ENCODE data around the gene KRT20.
"Not testable (repeated sequence)": the region's sequence is repeated elsewhere in the genome, so short reads cannot be mapped to it uniquely, and the experiment has no call there.

Gene KRT20, protein sequence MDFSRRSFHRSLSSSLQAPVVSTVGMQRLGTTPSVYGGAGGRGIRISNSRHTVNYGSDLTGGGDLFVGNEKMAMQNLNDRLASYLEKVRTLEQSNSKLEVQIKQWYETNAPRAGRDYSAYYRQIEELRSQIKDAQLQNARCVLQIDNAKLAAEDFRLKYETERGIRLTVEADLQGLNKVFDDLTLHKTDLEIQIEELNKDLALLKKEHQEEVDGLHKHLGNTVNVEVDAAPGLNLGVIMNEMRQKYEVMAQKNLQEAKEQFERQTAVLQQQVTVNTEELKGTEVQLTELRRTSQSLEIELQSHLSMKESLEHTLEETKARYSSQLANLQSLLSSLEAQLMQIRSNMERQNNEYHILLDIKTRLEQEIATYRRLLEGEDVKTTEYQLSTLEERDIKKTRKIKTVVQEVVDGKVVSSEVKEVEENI

DNA sequence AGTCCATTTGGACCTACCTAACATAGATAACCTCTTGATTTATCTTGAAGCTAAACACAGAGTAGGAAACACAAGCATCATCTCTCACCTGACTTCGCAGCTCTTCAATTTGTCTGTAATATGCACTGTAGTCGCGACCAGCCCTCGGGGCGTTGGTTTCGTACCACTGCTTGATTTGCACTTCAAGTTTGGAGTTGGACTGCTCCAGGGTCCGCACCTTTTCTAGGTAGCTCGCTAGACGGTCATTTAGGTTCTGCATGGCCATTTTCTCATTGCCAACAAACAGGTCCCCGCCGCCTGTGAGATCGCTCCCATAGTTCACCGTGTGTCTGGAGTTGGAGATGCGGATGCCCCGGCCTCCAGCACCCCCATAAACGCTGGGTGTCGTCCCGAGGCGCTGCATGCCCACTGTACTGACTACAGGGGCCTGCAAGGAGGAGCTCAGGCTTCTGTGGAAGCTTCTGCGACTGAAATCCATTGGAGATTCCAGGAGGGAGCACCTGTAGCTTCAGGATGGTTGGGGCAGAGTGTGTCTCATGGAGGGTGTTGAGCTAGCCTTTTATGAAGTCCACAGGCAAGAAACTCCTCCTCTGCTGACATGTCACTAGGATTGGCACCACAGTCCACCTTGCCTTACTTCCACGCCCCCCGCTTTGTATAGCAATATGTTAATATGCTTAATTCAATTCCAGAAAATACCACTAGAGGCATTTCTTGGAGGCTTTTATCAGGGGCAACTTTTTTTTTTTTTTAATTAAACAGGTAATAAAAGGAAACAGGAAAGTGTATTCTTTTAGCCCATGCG lies at the start of gene KRT20:
TSS of gene KRT20 (minus strand) at position 535 of the 805 bp plus-strand sequence. CDS start at position 478, 57 bp downstream.
- no peak within 1 kb of the TSS for H3K27ac Mint-ChIP-seq
- H3K4me1 Mint-ChIP-seq (ENCODE audit: low read depth): no peaks in the 10 kb centered on the region
- H3K4me3 Mint-ChIP-seq: no peak within 1 kb of the TSS
- H3K9me3 Mint-ChIP-seq: no peaks in the 10 kb centered on the region
- H3K36me3 Mint-ChIP-seq (ENCODE audit: low read depth): no peaks in the 10 kb centered on the region
- DNase-seq: no peak
- H3K27me3 Mint-ChIP-seq: peaks cover 43% of the 10 kb centered on the region

DNA sequence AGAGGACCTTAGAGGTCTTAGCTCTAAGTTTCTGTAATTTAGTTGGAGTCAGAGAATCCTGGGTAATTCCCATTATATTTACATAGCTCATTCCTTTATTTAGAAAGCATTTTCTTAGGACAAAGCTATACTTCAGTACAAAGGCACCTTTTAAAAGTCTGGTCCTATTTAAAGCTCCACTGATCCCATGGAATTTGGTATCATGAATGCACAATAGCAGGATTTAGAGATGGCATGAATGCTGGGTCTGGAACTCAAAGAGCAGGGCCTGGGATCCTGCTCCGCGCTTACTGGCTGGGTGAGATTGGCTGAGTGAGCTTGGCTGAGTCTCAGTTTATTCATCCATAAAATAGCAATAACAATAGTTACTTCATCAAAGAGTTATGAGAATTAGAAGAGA lies 47.6 kb upstream of the KRT20 start:
- Mint-ChIP-seq H3K27ac (no peak overlapping the region), H3K4me1 (ENCODE audit: low read depth) (peaks cover 3% of the 10 kb centered on the region), H3K4me3 (no peak overlapping the region), H3K9me3 (no peaks in the 10 kb centered on the region), H3K27me3 (peaks cover 48% of the 10 kb centered on the region), H3K36me3 (ENCODE audit: low read depth) (no peaks in the 10 kb centered on the region)
- DNase-seq: no peak

DNA sequence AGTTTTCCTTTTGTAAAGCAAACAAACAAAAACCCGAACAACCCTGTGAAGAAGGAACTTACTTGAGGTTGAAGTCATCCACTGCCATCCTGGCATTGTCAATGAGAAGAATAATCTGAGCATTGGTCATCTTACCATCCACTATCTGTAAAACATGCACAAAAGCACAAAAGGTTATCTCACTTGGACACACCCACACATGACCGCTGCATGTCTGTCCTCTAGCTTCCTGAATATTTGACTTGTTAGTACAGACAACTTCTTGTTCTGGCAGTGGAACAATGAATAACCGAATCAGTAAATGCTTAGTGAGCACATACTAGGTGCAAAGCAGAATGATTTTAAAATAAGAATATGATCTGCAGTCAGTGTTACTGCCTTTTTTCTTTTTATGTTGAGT lies 46.3 kb upstream of the KRT20 start:
- no peak overlapping the region for H3K27ac Mint-ChIP-seq
- DNase-seq: no peak

DNA sequence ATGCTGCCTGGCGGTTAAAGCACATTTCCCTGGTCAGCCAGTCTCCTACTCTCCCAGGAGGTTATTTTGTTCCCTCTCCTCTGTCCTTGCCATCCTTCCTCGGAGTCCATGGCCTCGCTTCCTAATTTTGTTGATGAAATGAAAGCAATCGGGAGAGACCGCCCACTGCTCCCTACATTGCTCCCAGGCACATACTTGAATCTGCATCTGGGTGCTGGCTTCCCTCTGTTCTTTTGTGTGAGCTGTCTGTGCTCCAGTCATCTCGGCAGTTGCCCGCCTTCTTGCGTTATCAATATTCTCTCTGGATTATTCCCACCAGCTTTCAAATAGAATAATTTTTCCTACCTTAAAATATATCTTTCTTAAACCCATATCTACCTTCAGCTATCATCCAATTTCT lies 41.3 kb upstream of the KRT20 start:
- Mint-ChIP-seq H3K27me3 (peaks cover 33% of the 10 kb centered on the region), H3K9me3 (no peaks in the 10 kb centered on the region), H3K27ac (no peak overlapping the region), H3K36me3 (ENCODE audit: low read depth) (no peaks in the 10 kb centered on the region), H3K4me1 (ENCODE audit: low read depth) (peaks cover 1% of the 10 kb centered on the region), H3K4me3 (no peak overlapping the region)
- DNase-seq: no peak

More for the DNA sequence above, 46.3 kb upstream of the KRT20 start:
- Mint-ChIP-seq H3K27me3 (peaks cover 54% of the 10 kb centered on the region), H3K4me3 (no peak overlapping the region), H3K9me3 (no peaks in the 10 kb centered on the region), H3K4me1 (ENCODE audit: low read depth) (no peaks in the 10 kb centered on the region), H3K36me3 (ENCODE audit: low read depth) (no peaks in the 10 kb centered on the region)

DNA sequence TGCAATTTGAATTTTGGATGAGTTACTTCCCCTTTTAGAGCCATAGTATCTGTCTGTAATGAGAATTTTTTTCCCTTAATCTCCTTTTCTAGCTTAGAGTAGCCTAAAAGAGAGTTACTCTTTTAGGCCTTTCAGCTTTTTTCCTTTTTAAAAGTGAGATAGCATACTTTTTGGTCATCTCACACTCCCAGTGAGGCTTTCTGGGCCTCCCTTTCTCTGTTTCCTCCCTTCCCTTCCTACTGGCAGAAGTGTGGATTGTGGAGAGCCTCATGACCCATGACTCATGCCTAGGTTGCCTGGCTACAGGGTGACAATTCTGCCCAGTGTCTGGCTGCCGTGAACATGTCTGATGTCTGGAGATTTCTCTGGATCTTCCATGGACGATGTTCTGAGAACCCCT lies 37.2 kb upstream of the KRT20 start:
- peaks cover 22% of the 10 kb centered on the region for H3K27me3 Mint-ChIP-seq
- no peaks in the 10 kb centered on the region for H3K36me3 Mint-ChIP-seq (ENCODE audit: low read depth)
- no peaks in the 10 kb centered on the region for H3K9me3 Mint-ChIP-seq
- no peak overlapping the region for H3K27ac Mint-ChIP-seq
- H3K4me1 Mint-ChIP-seq (ENCODE audit: low read depth): peaks cover 7% of the 10 kb centered on the region
- H3K4me3 Mint-ChIP-seq: no peak overlapping the region
- DNase-seq: no peak

DNA sequence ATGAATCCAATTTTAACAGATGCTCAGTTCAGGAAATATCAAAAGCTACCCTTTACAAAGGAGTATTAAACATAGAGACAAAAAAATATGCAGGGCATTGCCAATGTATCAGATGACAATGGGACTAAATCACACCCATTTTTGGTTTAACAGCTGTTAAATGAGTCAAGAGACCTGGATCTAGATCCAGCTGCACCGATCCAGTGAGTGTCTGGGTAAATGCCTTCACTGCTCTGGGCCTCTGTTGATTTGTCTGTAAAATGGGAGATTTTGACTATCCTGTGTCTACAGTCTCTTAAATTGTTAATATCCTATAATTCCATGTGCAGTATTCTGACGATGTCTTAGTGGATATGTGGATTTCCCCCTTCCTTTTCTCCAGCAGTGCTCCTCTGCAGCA lies 36.0 kb upstream of the KRT20 start:
- H3K27me3 Mint-ChIP-seq: peaks cover 9% of the 10 kb centered on the region
- H3K27ac Mint-ChIP-seq: no peak overlapping the region
- H3K4me3 Mint-ChIP-seq: no peak overlapping the region
- H3K4me1 Mint-ChIP-seq (ENCODE audit: low read depth): peaks cover 7% of the 10 kb centered on the region
- DNase-seq: no peak
- no peaks in the 10 kb centered on the region for H3K36me3 Mint-ChIP-seq (ENCODE audit: low read depth)
- no peaks in the 10 kb centered on the region for H3K9me3 Mint-ChIP-seq

DNA sequence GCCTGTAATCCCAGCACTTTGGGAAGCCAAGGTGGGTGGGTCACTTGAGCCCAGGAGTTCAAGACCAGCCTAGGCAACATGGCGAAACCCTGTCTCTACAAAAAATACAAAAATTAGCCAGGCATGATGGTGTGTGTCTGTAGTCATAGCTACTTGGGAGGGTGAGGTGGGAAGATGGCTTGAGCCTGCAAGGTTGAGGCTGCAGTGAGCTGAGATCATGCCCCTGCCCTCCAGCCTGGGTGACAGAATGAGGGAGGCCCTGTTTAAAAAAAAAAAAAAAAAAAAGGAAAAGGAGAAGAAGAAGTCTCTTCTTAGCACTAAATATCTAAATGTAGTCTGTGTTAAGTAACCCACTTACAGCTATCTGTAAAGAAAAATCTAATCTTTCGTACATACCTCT lies 32.1 kb upstream of the KRT20 start:
- not testable (repeated sequence) for H3K9me3 Mint-ChIP-seq

DNA sequence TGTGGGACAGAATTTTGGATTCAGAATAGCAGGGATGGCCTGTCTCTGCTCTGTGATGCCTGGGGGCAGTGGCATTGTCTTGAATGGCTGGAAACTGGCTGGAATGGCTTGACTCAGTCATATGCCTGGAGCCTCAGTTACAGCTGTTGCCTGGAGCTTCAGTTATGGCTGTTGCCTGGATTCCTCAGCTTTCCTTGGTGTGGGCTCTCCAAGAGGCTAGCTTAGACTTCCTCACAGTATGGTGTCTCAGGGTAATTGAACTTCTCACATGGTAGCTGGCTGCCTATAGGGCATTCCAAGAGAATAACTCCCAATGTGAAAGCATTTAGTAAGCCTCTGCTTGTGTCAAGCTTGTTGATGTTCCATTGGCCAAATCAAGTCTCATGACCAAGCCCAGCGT lies 31.3 kb upstream of the KRT20 start:
- no peak for DNase-seq
- H3K4me1 Mint-ChIP-seq (ENCODE audit: low read depth): peaks cover 10% of the 10 kb centered on the region
- peaks cover 8% of the 10 kb centered on the region for H3K27me3 Mint-ChIP-seq
- no peak overlapping the region for H3K27ac Mint-ChIP-seq
- H3K9me3 Mint-ChIP-seq: no peaks in the 10 kb centered on the region
- H3K36me3 Mint-ChIP-seq (ENCODE audit: low read depth): no peaks in the 10 kb centered on the region
- no peak overlapping the region for H3K4me3 Mint-ChIP-seq

More for the DNA sequence above, 32.1 kb upstream of the KRT20 start:
- not testable (repeated sequence) for H3K27ac Mint-ChIP-seq; H3K4me3 Mint-ChIP-seq; DNase-seq; H3K36me3 Mint-ChIP-seq (ENCODE audit: low read depth); H3K27me3 Mint-ChIP-seq
- H3K4me1 Mint-ChIP-seq (ENCODE audit: low read depth): peaks cover 11% of the 10 kb centered on the region

DNA sequence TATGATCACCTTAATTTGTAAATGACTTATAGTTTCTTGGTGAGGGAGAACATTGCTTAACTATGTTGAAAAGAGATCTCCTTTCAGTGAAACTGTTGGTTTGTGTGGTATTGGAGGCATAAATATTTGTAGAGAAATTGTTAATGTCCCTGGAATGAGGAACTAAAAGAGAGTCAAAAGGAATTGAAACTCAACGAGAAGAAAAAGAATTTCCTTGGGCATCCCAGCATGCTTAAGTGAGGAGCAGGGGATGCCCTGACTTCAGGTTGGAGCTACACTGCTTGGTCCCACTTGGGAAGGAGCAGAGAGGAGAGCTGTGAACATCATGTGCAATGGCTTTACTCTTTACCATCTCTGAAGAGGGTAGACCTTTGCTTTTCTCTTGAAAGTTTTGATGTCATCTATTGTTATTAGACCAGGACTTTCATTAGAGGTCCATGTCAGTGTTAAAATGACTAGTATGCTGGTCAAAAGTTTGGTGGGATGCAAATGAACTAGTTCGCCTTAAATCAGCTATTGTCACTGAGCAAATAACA lies 30.7 kb upstream of the KRT20 start:
- peaks cover 12% of the 10 kb centered on the region for H3K27me3 Mint-ChIP-seq
- H3K4me1 Mint-ChIP-seq (ENCODE audit: low read depth): peaks cover 4% of the 10 kb centered on the region
- no peak overlapping the region for H3K27ac Mint-ChIP-seq
- no peak overlapping the region for H3K4me3 Mint-ChIP-seq
- no peaks in the 10 kb centered on the region for H3K36me3 Mint-ChIP-seq (ENCODE audit: low read depth)
- H3K9me3 Mint-ChIP-seq: no peaks in the 10 kb centered on the region
- DNase-seq: no peak

DNA sequence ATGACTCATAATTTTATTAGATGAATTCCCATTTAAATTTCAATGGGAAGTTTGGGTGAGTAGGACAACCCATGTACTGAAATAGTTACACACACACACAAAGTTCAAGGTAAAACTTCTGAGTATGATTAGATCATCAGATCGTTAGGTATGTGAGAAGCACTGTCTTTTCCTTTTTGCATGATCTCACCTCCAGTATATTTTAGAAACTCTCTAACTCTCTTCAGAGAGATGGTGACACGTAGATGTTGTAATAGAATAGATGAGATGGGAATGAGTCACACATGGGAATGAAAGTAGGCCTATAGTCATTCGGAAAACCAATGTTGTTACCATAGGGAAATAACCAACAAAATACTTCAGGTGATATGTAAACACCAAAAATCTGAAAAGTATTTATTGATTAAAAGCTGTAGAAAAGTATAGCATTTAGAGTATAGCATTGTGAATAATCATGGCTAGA lies 30.2 kb upstream of the KRT20 start:
- peaks cover 16% of the 10 kb centered on the region for H3K27me3 Mint-ChIP-seq
- H3K9me3 Mint-ChIP-seq: no peaks in the 10 kb centered on the region
- no peak overlapping the region for H3K4me3 Mint-ChIP-seq
- no peaks in the 10 kb centered on the region for H3K36me3 Mint-ChIP-seq (ENCODE audit: low read depth)
- H3K4me1 Mint-ChIP-seq (ENCODE audit: low read depth): peaks cover 4% of the 10 kb centered on the region
- DNase-seq: no peak
- no peak overlapping the region for H3K27ac Mint-ChIP-seq

DNA sequence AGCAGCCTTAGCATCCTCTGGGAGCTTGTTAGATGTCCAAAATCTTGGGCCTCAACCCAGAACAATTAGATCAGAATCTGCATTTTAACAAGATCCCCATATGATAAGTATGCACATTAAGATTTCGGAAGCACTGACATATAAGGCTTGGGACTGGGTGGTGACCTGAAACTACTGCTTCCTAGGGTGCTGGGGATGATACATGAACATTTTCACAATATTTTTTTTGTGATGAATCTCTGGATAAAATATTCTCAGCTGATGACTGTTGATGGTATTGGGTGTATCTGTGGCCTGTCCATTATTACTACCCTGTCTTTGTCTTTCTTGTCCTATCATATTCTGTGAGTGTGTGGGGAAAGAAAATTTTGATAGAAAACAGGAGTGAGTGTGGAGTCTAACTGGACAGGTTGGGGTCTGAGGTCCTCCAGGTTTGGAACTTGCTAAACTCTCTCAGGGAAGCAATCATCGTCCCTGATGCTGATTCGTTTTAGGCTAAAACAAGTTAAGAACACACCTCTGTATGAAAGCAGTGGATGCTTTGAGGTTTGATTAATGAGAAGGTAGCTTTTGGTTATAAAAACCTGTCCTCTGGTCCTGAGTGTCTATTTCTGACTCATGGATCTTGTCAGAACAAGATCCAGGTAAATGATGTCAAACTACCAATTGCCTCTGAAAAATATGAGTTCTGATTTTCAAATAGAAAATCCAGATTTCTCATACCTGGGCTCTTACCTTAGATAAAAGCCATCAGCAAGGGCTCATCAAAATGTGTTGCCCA lies 29.2 kb upstream of the KRT20 start:
- H3K4me3 Mint-ChIP-seq: no peak overlapping the region
- H3K4me1 Mint-ChIP-seq (ENCODE audit: low read depth): peaks cover 7% of the 10 kb centered on the region
- H3K9me3 Mint-ChIP-seq: no peaks in the 10 kb centered on the region
- H3K27ac Mint-ChIP-seq: no peak overlapping the region
- H3K27me3 Mint-ChIP-seq: peaks cover 19% of the 10 kb centered on the region
- no peak for DNase-seq
- no peaks in the 10 kb centered on the region for H3K36me3 Mint-ChIP-seq (ENCODE audit: low read depth)

DNA sequence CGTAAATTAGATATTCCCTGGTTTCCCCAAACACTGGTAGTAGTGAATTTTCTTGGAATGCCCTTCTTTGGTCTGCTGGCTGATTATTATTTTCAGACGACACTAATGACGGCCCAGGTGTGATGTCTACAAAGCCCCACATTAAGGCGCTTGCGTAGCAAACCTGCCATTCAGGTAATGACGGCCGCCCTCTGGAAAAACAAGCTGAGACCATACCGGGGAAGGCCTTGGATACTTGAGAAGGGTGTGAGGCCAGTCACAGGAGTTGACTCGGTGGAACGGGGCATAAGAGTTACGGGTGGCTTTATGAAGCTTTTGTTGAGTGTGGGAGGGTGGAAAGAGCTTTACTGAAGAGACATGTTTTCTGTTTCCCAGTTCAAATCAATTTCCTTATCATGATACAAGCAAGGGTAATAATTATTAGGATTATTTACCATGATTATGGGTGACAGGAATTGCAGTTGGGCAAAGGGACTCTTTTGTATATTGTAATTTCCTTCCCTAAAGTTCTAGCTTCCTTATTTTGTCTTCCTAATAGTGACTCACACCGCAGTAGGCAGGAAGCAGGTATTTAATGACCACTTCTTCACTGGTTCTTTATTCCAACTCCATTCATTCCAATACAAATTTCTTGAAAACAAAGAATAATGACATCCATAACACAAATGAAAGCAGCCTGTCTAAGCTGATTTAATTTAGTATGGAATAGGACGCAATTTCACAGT lies 27.6 kb upstream of the KRT20 start:
- Mint-ChIP-seq H3K36me3 (ENCODE audit: low read depth) (no peaks in the 10 kb centered on the region), H3K4me1 (ENCODE audit: low read depth) (peaks cover 7% of the 10 kb centered on the region), H3K4me3 (no peak overlapping the region), H3K9me3 (no peaks in the 10 kb centered on the region), H3K27ac (no peak overlapping the region), H3K27me3 (peaks cover 35% of the 10 kb centered on the region)
- no peak for DNase-seq

DNA sequence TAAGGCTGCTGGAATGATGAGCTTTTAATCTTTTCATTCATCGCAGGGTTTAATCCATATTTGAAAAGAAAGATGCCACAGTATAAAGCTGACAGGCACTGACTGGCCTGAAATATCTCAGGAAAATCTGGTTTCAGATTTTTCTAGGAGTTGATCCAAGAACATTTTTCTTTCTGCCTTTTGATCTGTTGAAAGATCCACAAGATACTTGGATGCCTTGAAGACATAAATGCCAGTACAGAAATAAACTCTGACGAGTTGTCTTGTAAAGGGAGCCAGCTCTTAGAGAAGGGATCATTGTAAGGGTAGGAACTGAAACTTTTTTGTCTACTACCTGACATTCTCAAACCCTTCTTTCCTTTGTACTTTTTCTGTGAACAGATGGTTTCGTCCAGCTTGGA lies 25.4 kb upstream of the KRT20 start:
- DNase-seq: no peak
- H3K4me3 Mint-ChIP-seq: no peak overlapping the region
- no peaks in the 10 kb centered on the region for H3K36me3 Mint-ChIP-seq (ENCODE audit: low read depth)
- H3K9me3 Mint-ChIP-seq: no peaks in the 10 kb centered on the region
- H3K4me1 Mint-ChIP-seq (ENCODE audit: low read depth): peaks cover 7% of the 10 kb centered on the region
- peaks cover 49% of the 10 kb centered on the region for H3K27me3 Mint-ChIP-seq
- H3K27ac Mint-ChIP-seq: no peak overlapping the region

DNA sequence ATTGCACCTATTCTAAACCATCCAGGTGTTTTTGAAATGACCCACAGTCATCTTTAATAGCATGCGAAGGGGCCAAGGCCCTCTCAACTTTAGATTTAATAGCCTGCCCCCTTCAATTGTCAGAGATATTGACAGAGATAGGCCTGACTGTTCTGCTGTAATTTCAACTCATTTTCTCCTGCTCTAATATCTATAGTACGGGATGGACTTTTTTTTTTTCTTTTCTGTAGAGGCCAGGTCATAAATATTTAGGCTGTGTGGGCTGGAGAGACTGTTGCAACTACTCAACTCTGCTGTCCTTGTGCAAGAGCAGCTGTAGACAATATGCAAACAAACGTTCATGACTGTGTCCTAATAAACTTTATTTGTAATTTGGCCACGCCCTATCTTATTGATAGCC lies 24.7 kb upstream of the KRT20 start:
- Mint-ChIP-seq H3K4me1 (ENCODE audit: low read depth) (peaks cover 3% of the 10 kb centered on the region), H3K9me3 (no peaks in the 10 kb centered on the region), H3K27me3 (peaks cover 52% of the 10 kb centered on the region)

More for the DNA sequence above, 24.7 kb upstream of the KRT20 start:
- no peaks in the 10 kb centered on the region for H3K36me3 Mint-ChIP-seq (ENCODE audit: low read depth)
- H3K4me3 Mint-ChIP-seq: no peak overlapping the region
- DNase-seq: no peak
- H3K27ac Mint-ChIP-seq: no peak overlapping the region

Data from activated T-cell treated with anti-CD3 and anti-CD28 coated beads, Interleukin-2, amount 50 U/mL, for 24 hours (primary cell).